HEK293 (cell line): ENCODE results near the gene PDLIM5.

ENCODE experiments used
- CTCF ChIA-PET: fragments of 350-600 bp; formaldehyde crosslinking; extraction: SDS; loops from one replicate; lab custom pipeline; 2021; ENCODE audit warnings: antibody characterized with exemption; lab: Yijun Ruan, JAX
- POLR2A ChIA-PET: fragments of 300-600 bp; formaldehyde crosslinking; extraction: SDS; loops from one replicate; lab custom pipeline; 2020; ENCODE audit warnings: antibody characterized with exemption, inconsistent platforms; lab: Yijun Ruan, JAX
- H3K27ac ChIP-seq: fragments of 200-500 bp; sonication (Bioruptor generic); 2 replicates; pipeline ENCODE4 v1.5.1; 2014; ENCODE audit warnings: low read depth, low read length, control low read depth, inconsistent platforms; ENCODE audit errors: extremely low read depth
- H3K36me3 ChIP-seq, 2 experiments: fragments of 200-500 bp in 1 of 2; sonication (Bioruptor generic) in 1 of 2; 1 replicate in 1 of 2; 2 replicates in 1 of 2; pipeline ENCODE4 v1.5.1; 2014 to 2017; ENCODE audit warnings: inconsistent platforms in 2 of 2, low read length in 2 of 2; ENCODE audit not compliant: control insufficient read depth in 2 of 2, insufficient read depth in 1 of 2
- H3K4me1 ChIP-seq: fragments of 200-500 bp; sonication (Bioruptor generic); 2 replicates; pipeline ENCODE4 v1.5.1; 2014; ENCODE audit warnings: mild to moderate bottlenecking, low read length, inconsistent platforms; ENCODE audit not compliant: control insufficient read depth, insufficient read depth
- H3K4me3 ChIP-seq: 2 replicates; pipeline ENCODE4 v1.5.1; 2011; ENCODE audit warnings: low read depth, mild to moderate bottlenecking, control low read depth, low read length, moderate library complexity
- H3K9me3 ChIP-seq: fragments of 200-500 bp; sonication (Bioruptor generic); 2 replicates; pipeline ENCODE4 v1.5.1; 2014; ENCODE audit warnings: low read depth, low read length, inconsistent platforms; ENCODE audit not compliant: control insufficient read depth, insufficient read depth
- ATF2 ChIP-seq: fragments of 450-650 bp; formaldehyde crosslinking; IDR thresholded peaks from 2 replicates; pipeline ENCODE4 v1.5.1; 2016; ENCODE audit warnings: missing biosample characterization, missing genetic modification characterization, low read depth
- BCL11A ChIP-seq: fragments of 450-650 bp; formaldehyde crosslinking; IDR thresholded peaks from 2 replicates; pipeline ENCODE4 v1.5.1; 2016; ENCODE audit warnings: low read depth, missing biosample characterization, missing genetic modification characterization
- CTCF ChIP-seq: fragments of 450-650 bp; formaldehyde crosslinking; IDR thresholded peaks from 2 replicates; pipeline ENCODE4 v1.5.1; 2016; ENCODE audit warnings: missing biosample characterization, missing genetic modification characterization
- HOXD13 ChIP-seq: sonication (generic); formaldehyde crosslinking; IDR thresholded peaks from 2 replicates; pipeline ENCODE4 v1.8.0; 2022; ENCODE audit warnings: missing genetic modification reagents, borderline replicate concordance
- SCRT1 ChIP-seq: fragments of 450-650 bp; formaldehyde crosslinking; IDR thresholded peaks from 2 replicates; pipeline ENCODE4 v1.5.1; 2016; ENCODE audit warnings: missing biosample characterization, missing genetic modification characterization, borderline replicate concordance
- SP3 ChIP-seq: fragments of 450-650 bp; formaldehyde crosslinking; IDR thresholded peaks from 2 replicates; pipeline ENCODE4 v1.5.1; 2016; ENCODE audit warnings: missing biosample characterization, missing genetic modification characterization
- TCF7L2 ChIP-seq: IDR thresholded peaks from 2 replicates; pipeline ENCODE4 v1.6.1; 2011; ENCODE audit warnings: low read depth, mild to moderate bottlenecking, inconsistent platforms, low read length, moderate library complexity, borderline replicate concordance
- TRIM28 ChIP-seq: IDR thresholded peaks from 2 replicates; pipeline ENCODE4 v1.6.1; 2011; ENCODE audit warnings: low read length, control low read depth, borderline replicate concordance
- WT1 ChIP-seq: fragments of 450-650 bp; formaldehyde crosslinking; IDR thresholded peaks from 2 replicates; pipeline ENCODE4 v1.5.1; 2016; ENCODE audit warnings: missing biosample characterization, missing genetic modification characterization
- YY1 ChIP-seq: fragments of 450-650 bp; formaldehyde crosslinking; IDR thresholded peaks from 2 replicates; pipeline ENCODE4 v1.5.1; 2018; ENCODE audit warnings: missing biosample characterization, missing genetic modification characterization
- ZFP41 ChIP-seq: fragments of 450-650 bp; formaldehyde crosslinking; IDR thresholded peaks from 2 replicates; pipeline ENCODE4 v1.5.1; 2016; ENCODE audit warnings: missing biosample characterization, missing genetic modification characterization, borderline replicate concordance
- ZNF133 ChIP-seq: fragments of 450-650 bp; formaldehyde crosslinking; IDR thresholded peaks from 2 replicates; pipeline ENCODE4 v1.5.1; 2016; ENCODE audit warnings: missing biosample characterization, missing genetic modification characterization
- ZNF140 ChIP-seq: fragments of 450-650 bp; formaldehyde crosslinking; IDR thresholded peaks from 2 replicates; pipeline ENCODE4 v1.5.1; 2016; ENCODE audit warnings: missing biosample characterization, missing genetic modification characterization
- ZNF157 ChIP-seq: fragments of 450-650 bp; formaldehyde crosslinking; IDR thresholded peaks from 2 replicates; pipeline ENCODE4 v1.5.1; 2016; ENCODE audit warnings: missing biosample characterization, missing genetic modification characterization
- ZNF16 ChIP-seq: fragments of 450-650 bp; formaldehyde crosslinking; IDR thresholded peaks from 2 replicates; pipeline ENCODE4 v1.5.1; 2016; ENCODE audit warnings: low read depth, missing biosample characterization, missing genetic modification characterization
- ZNF2 ChIP-seq: fragments of 450-650 bp; formaldehyde crosslinking; IDR thresholded peaks from 2 replicates; pipeline ENCODE4 v1.5.1; 2016; ENCODE audit warnings: missing biosample characterization, missing genetic modification characterization
- ZNF335 ChIP-seq: fragments of 450-650 bp; formaldehyde crosslinking; conservative IDR thresholded peaks from 2 replicates; pipeline ENCODE4 v1.5.1; 2016; ENCODE audit warnings: missing biosample characterization, missing genetic modification characterization
- ZNF391 ChIP-seq: fragments of 450-650 bp; formaldehyde crosslinking; IDR thresholded peaks from 2 replicates; pipeline ENCODE4 v1.5.1; 2016; ENCODE audit warnings: low read depth, missing biosample characterization, missing genetic modification characterization, borderline replicate concordance
- ZNF416 ChIP-seq: fragments of 450-650 bp; formaldehyde crosslinking; IDR thresholded peaks from 2 replicates; pipeline ENCODE4 v1.5.1; 2016; ENCODE audit warnings: missing biosample characterization, missing genetic modification characterization
- ZNF433 ChIP-seq: fragments of 450-650 bp; formaldehyde crosslinking; IDR thresholded peaks from 2 replicates; pipeline ENCODE4 v1.5.1; 2016; ENCODE audit warnings: missing biosample characterization, missing genetic modification characterization, low read depth
- ZNF549 ChIP-seq: fragments of 450-650 bp; IDR thresholded peaks from 2 replicates; pipeline ENCODE4 v1.5.1; 2018; ENCODE audit warnings: missing biosample characterization, missing genetic modification characterization, mild to moderate bottlenecking, inconsistent platforms, moderate library complexity
- ZNF623 ChIP-seq: fragments of 450-650 bp; formaldehyde crosslinking; IDR thresholded peaks from 2 replicates; pipeline ENCODE4 v1.5.1; 2016; ENCODE audit warnings: missing biosample characterization, missing genetic modification characterization
- ZNF624 ChIP-seq: fragments of 450-650 bp; formaldehyde crosslinking; IDR thresholded peaks from 2 replicates; pipeline ENCODE4 v1.5.1; 2017; ENCODE audit warnings: missing biosample characterization, missing genetic modification characterization
- ZNF629 ChIP-seq: fragments of 450-650 bp; formaldehyde crosslinking; IDR thresholded peaks from 2 replicates; pipeline ENCODE4 v1.5.1; 2017; ENCODE audit warnings: missing biosample characterization, missing genetic modification characterization
- ZNF785 ChIP-seq: fragments of 450-650 bp; formaldehyde crosslinking; IDR thresholded peaks from 2 replicates; pipeline ENCODE4 v1.5.1; 2016; ENCODE audit warnings: missing biosample characterization, missing genetic modification characterization
- ZNF792 ChIP-seq: fragments of 450-650 bp; formaldehyde crosslinking; IDR thresholded peaks from 2 replicates; pipeline ENCODE4 v1.5.1; 2016; ENCODE audit warnings: missing biosample characterization, missing genetic modification characterization
- ZNF837 ChIP-seq: fragments of 450-650 bp; formaldehyde crosslinking; IDR thresholded peaks from 2 replicates; pipeline ENCODE4 v1.5.1; 2016; ENCODE audit warnings: missing biosample characterization, missing genetic modification characterization
- TF ChIP-seq, protein P1 (sequence below): fragments of 450-650 bp; formaldehyde crosslinking; IDR thresholded peaks from 2 replicates; pipeline ENCODE4 v1.5.1; 2016; ENCODE audit warnings: missing biosample characterization, missing genetic modification characterization, borderline replicate concordance
- TF ChIP-seq, protein P2 (sequence below): sonication (generic); formaldehyde crosslinking; IDR thresholded peaks from 2 replicates; pipeline ENCODE4 v1.8.1; 2022; ENCODE audit warnings: mild to moderate bottlenecking, moderate library complexity, missing genetic modification reagents
- TF ChIP-seq, protein P3 (sequence below): fragments of 450-650 bp; formaldehyde crosslinking; IDR thresholded peaks from 2 replicates; pipeline ENCODE4 v1.5.1; 2016; ENCODE audit warnings: missing biosample characterization, missing genetic modification characterization

Gene PDLIM5

DNA sequence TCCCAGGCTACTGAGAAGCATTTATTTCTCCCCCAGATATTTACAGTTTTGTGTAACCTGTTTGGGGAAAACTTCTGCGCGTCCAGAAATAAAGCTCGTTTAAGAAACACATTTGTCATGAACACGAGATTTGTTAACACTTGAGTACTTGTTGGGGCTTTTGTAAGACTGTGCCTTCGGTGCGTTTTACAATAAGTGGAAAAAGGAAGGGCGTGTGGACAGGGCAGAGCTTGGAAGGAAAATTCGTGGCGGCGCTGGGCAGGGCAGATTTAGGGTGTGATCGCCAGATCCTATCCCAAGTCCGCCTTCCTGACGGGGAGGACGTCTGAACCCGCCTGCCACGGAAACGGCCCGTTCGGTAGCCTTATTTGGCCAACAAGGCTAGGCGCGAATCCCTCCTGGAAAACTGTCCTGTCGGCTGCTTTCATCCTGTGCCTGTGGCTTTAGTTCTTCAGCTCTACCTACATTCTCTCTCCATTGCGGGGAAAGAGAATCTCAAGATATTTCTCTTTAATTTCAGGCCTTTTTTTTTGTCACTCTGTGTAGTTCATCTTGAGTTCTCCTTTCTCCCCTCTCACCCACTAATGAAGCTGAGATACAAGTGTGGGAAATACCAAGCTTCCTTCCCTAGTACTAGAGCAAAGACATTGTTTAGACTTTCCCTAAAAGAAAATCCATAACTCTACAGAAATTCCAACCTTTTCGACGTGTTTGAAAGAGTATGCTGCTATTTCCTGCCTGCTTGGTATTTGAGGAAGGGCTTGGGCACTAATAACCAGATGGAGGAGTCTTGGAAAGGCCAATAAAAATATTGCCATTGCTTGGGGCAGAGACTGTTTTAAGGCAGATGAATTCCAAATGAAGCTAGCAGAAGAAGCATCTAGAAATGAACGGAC lies 982 bp downstream of the PDLIM5 start:
- CTCF ChIA-PET, result interaction anchor here (0.6 to 1.4 kb wide), 6 partner anchors 40 to 284 kb away, joined by 3 to 4 read pairs (median 4); no protein-coding TSS in a partner anchor
- peaks cover 0 to 13% of the 10 kb centered on the region in 2 experiments; a peak in 1 of 3 replicates for H3K36me3 ChIP-seq
- H3K9me3 ChIP-seq, result no peaks in the 10 kb centered on the region
- peak overlapping the region; percentile 91 for H3K4me3 ChIP-seq
- peak overlapping the region; percentile 85 for H3K27ac ChIP-seq
- peaks cover 1% of the 10 kb centered on the region; the same call in 1 of the 2 replicates for H3K4me1 ChIP-seq
- POLR2A ChIA-PET, result interaction anchor here (1.2 kb wide), 1 partner anchor 11 kb away, joined by 3 read pairs; no protein-coding TSS in a partner anchor
- TF ChIP-seq, protein P1, sequence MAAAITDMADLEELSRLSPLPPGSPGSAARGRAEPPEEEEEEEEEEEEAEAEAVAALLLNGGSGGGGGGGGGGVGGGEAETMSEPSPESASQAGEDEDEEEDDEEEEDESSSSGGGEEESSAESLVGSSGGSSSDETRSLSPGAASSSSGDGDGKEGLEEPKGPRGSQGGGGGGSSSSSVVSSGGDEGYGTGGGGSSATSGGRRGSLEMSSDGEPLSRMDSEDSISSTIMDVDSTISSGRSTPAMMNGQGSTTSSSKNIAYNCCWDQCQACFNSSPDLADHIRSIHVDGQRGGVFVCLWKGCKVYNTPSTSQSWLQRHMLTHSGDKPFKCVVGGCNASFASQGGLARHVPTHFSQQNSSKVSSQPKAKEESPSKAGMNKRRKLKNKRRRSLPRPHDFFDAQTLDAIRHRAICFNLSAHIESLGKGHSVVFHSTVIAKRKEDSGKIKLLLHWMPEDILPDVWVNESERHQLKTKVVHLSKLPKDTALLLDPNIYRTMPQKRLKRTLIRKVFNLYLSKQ (tag by site-specific recombination), result no peak
- TF ChIP-seq ZNF2 (tag by site-specific recombination) (no peak), ZNF391 (no peak), TCF7L2 (peak; percentile 90), TRIM28 (no peak; the same call in 1 of the 2 replicates), ZNF792 (tag by site-specific recombination) (no peak), BCL11A (no peak), ZNF335 (tag by site-specific recombination) (peak; percentile 83), CTCF (tag by site-specific recombination) (no peak), ZNF623 (no peak), SCRT1 (tag by site-specific recombination) (no peak), ZNF629 (tag by site-specific recombination) (no peak), ZFP41 (no peak), ZNF416 (no peak), ZNF140 (no peak), SP3 (no peak), ZNF549 (no peak), HOXD13 (no peak), ZNF785 (tag by site-specific recombination) (no peak), YY1 (tag by site-specific recombination) (no peak), ZNF133 (tag by site-specific recombination) (no peak), ZNF16 (no peak), WT1 (tag by site-specific recombination) (no peak), ATF2 (no peak), ZNF624 (tag by site-specific recombination) (no peak), ZNF433 (tag by site-specific recombination) (no peak), ZNF157 (no peak), ZNF837 (tag by site-specific recombination) (no peak)
- TF ChIP-seq, protein P2, sequence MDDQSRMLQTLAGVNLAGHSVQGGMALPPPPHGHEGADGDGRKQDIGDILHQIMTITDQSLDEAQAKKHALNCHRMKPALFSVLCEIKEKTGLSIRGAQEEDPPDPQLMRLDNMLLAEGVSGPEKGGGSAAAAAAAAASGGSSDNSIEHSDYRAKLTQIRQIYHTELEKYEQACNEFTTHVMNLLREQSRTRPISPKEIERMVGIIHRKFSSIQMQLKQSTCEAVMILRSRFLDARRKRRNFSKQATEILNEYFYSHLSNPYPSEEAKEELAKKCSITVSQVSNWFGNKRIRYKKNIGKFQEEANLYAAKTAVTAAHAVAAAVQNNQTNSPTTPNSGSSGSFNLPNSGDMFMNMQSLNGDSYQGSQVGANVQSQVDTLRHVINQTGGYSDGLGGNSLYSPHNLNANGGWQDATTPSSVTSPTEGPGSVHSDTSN, result no peak
- TF ChIP-seq, protein P3, sequence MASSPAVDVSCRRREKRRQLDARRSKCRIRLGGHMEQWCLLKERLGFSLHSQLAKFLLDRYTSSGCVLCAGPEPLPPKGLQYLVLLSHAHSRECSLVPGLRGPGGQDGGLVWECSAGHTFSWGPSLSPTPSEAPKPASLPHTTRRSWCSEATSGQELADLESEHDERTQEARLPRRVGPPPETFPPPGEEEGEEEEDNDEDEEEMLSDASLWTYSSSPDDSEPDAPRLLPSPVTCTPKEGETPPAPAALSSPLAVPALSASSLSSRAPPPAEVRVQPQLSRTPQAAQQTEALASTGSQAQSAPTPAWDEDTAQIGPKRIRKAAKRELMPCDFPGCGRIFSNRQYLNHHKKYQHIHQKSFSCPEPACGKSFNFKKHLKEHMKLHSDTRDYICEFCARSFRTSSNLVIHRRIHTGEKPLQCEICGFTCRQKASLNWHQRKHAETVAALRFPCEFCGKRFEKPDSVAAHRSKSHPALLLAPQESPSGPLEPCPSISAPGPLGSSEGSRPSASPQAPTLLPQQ (tag by site-specific recombination), result no peak
